ENCODE data around the gene ORC5.

ORC5 gene

DNA sequence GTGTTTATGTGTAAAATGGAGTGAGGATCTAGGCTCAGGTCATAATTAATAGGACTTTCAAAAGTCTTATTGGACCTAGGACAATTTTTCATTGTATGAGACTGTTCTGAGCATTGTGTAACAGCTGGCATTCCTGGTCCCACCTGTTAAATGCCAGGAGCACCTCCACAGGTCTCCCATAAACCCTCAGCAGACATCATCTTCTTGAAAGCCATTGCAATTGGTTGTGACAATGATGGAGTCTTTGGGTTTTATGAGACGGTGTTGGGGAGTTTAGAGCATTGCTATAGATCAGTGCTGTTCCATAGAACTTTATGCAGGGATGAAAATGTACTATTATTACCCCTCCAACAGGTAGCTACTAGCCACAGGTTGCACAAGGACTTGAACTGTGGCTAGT, 108.9 kb downstream of the ORC5 start:
- Histone ChIP-seq H3K9me3 (ENCODE audit: insufficient read depth, low read length) (no peaks in the 10 kb centered on the region), H3K4me1 (ENCODE audit: low read length) (no peaks in the 10 kb centered on the region), H3K4me2 (ENCODE audit: low read length) (no peak overlapping the region), H4K20me1 (ENCODE audit: insufficient read depth, low read length) (no peaks in the 10 kb centered on the region), H3K9ac (ENCODE audit: low read length) (no peak overlapping the region), H3K4me3 (ENCODE audit: low read length) (no peak overlapping the region), H3K27me3 (ENCODE audit: low read depth, low read length) (0 out of 2 replicates have a peak, but pooled peaks cover 3% of the 10 kb centered on the region), H3K27ac (ENCODE audit: low read length) (no peak overlapping the region), H2AFZ (ENCODE audit: low read depth, low read length) (no peak overlapping the region), H3K36me3 (replicated peaks; ENCODE audit: low read depth, low read length) (no peaks in the 10 kb centered on the region), H3K79me2 (ENCODE audit: low read length) (no peaks in the 10 kb centered on the region)
- TF ChIP-seq CTCF (IDR thresholded peaks at IDR 0.05; ENCODE audit: low read depth, low read length): no peak
- TF ChIP-seq EZH2phosphoT487 (IDR thresholded peaks at IDR 0.05; ENCODE audit: low read depth): no peak

DNA sequence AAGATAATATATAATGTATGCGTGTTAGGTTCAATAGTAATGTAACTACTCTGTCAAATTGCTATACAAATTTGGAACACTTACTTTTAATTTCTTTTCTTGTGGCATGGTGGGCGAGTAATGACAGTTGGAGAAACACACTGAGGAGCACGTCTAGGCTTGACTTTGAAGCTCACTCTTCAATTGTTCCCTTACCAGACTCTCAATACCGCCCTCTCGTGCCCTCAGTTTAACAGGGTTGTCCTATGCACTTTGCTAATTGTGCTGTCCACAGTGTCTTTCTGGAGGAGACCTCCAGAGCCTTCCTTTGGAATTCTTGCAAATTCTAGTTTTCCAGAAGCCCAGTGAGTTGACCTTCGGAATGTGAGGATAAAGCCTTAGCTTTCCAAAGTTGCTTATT, 111.1 kb downstream of the ORC5 start:
- no peak for TF ChIP-seq EZH2phosphoT487 (IDR thresholded peaks at IDR 0.05; ENCODE audit: low read depth)
- peak; percentile 59 for TF ChIP-seq CTCF (IDR thresholded peaks at IDR 0.05; ENCODE audit: low read depth, low read length)
- no peak overlapping the region for H3K4me2 ChIP-seq (ENCODE audit: low read length)
- H3K9ac ChIP-seq (ENCODE audit: low read length): no peak overlapping the region
- no peaks in the 10 kb centered on the region for H3K36me3 ChIP-seq (replicated peaks; ENCODE audit: low read depth, low read length)
- 0 out of 2 replicates have a peak, but pooled peaks cover 4% of the 10 kb centered on the region for H3K27me3 ChIP-seq (ENCODE audit: low read depth, low read length)
- no peaks in the 10 kb centered on the region for H3K4me1 ChIP-seq (ENCODE audit: low read length)
- no peak overlapping the region for H3K4me3 ChIP-seq (ENCODE audit: low read length)
- no peaks in the 10 kb centered on the region for H3K9me3 ChIP-seq (ENCODE audit: insufficient read depth, low read length)
- H4K20me1 ChIP-seq (ENCODE audit: insufficient read depth, low read length): no peaks in the 10 kb centered on the region
- no peak overlapping the region for H3K27ac ChIP-seq (ENCODE audit: low read length)
- no peaks in the 10 kb centered on the region for H3K79me2 ChIP-seq (ENCODE audit: low read length)
- H2AFZ ChIP-seq (ENCODE audit: low read depth, low read length): no peak overlapping the region

DNA sequence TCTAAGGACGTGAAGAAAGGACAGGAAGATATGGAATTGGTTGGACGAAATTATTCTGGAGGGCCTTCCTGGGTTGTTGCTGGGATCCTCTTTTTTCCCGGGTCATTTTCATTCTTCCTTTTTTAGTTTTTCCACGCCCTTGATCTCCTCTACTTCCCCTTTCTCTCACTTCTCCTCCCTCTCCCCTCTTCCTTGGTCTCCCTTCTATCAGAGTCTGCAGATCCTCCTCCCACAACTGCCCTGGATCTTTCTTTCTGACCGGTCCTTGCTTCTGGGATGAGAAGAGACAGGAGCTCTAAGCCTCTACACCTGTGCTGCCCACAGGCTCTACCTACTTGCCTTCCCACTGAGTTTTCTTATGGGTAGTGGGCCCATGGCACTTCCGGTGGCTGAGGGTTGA, 114.7 kb downstream of the ORC5 start:
- H3K27me3 ChIP-seq (ENCODE audit: low read depth, low read length): peaks cover 9% of the 10 kb centered on the region; the same call in 1 of the 2 replicates
- TF ChIP-seq EZH2phosphoT487 (IDR thresholded peaks at IDR 0.05; ENCODE audit: low read depth): no peak
- no peak for TF ChIP-seq CTCF (IDR thresholded peaks at IDR 0.05; ENCODE audit: low read depth, low read length)
- H3K79me2 ChIP-seq (ENCODE audit: low read length): no peaks in the 10 kb centered on the region

DNA sequence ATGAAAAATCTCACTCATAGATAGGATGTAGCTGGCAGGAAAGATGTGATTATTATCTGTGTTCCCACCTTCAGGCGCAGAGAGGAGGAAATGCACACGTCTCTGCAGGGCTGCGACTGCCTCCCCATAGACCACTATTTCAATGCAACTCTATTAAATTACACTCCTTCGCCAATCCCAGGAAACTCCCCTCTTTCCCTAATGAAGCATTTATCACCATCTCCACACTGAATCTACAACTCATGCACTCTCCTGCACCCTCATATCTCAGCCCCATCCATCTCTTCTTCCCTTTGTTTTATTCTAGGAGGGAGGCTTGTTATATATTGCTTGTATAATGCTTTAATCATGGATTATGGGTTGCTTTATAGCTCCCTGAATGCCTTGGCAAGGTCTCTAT, 116.6 kb downstream of the ORC5 start:
- Histone ChIP-seq H3K4me2 (ENCODE audit: low read length) (no peak overlapping the region), H4K20me1 (ENCODE audit: insufficient read depth, low read length) (no peaks in the 10 kb centered on the region), H3K9ac (ENCODE audit: low read length) (no peak overlapping the region), H3K27ac (ENCODE audit: low read length) (no peak overlapping the region), H2AFZ (ENCODE audit: low read depth, low read length) (no peak overlapping the region), H3K79me2 (ENCODE audit: low read length) (no peaks in the 10 kb centered on the region), H3K9me3 (ENCODE audit: insufficient read depth, low read length) (no peaks in the 10 kb centered on the region), H3K36me3 (replicated peaks; ENCODE audit: low read depth, low read length) (no peaks in the 10 kb centered on the region), H3K4me3 (ENCODE audit: low read length) (no peak overlapping the region), H3K27me3 (ENCODE audit: low read depth, low read length) (peaks cover 9% of the 10 kb centered on the region; the same call in 1 of the 2 replicates), H3K4me1 (ENCODE audit: low read length) (0 out of 2 replicates have a peak, but pooled peaks cover 2% of the 10 kb centered on the region)
- TF ChIP-seq CTCF (IDR thresholded peaks at IDR 0.05; ENCODE audit: low read depth, low read length): no peak

More for the DNA sequence above, 114.7 kb downstream of the ORC5 start:
- no peak overlapping the region for H3K4me3 ChIP-seq (ENCODE audit: low read length)
- H3K36me3 ChIP-seq (replicated peaks; ENCODE audit: low read depth, low read length): no peaks in the 10 kb centered on the region
- H4K20me1 ChIP-seq (ENCODE audit: insufficient read depth, low read length): no peaks in the 10 kb centered on the region
- no peak overlapping the region for H3K4me2 ChIP-seq (ENCODE audit: low read length)
- no peaks in the 10 kb centered on the region for H3K9me3 ChIP-seq (ENCODE audit: insufficient read depth, low read length)
- no peak overlapping the region for H3K27ac ChIP-seq (ENCODE audit: low read length)
- no peak overlapping the region for H3K9ac ChIP-seq (ENCODE audit: low read length)
- H2AFZ ChIP-seq (ENCODE audit: low read depth, low read length): no peak overlapping the region
- 0 out of 2 replicates have a peak, but pooled peaks cover 2% of the 10 kb centered on the region for H3K4me1 ChIP-seq (ENCODE audit: low read length)

All from OCI-LY3 (cell line).